Gastroesophageal sphincter (tissue), 4 donors: Measurements from ENCODE around the gene GRK1. TPM values are rescaled to one million over a fixed set of nuclear protein-coding genes. Genes with fewer than 3 reads are reported as not detected.
"Not testable (repeated sequence)": the region's sequence is repeated elsewhere in the genome, so short reads cannot be mapped to it uniquely, and the experiment has no call there.

Experiments
- ATAC-seq: fragments of 150-250 bp; one replicate; pipeline ENCODE4 v1.9.1; 2016; ENCODE audit warnings: mild to moderate bottlenecking, moderate library complexity
- H3K27ac ChIP-seq, 4 donors: fragments of 200-600 bp; sonication (generic) in 3 of 4; 1 replicate in 3 of 4; 2 replicates in 1 of 4; pipeline ENCODE4 v1.5.1; 2016 to 2019
- H3K27me3 ChIP-seq: fragments of 200-600 bp; sonication (generic); one replicate; pipeline ENCODE4 v1.5.1; 2019
- H3K36me3 ChIP-seq, 2 donors: fragments of 200-600 bp; sonication (generic); one replicate each; pipeline ENCODE4 v1.5.1; 2019; ENCODE audit warnings: control low read depth in 1 of 2
- H3K4me1 ChIP-seq, 3 donors: fragments of 200-600 bp; sonication (generic); 1 replicate in 2 of 3; 2 replicates in 1 of 3; pipeline ENCODE4 v1.5.1; 2016 to 2019; ENCODE audit warnings: control low read depth in 2 of 3
- H3K4me3 ChIP-seq, 2 donors: fragments of 200-600 bp; sonication (generic); one replicate each; pipeline ENCODE4 v1.5.1; 2019; ENCODE audit warnings: mild to moderate bottlenecking in 1 of 2, moderate library complexity in 1 of 2
- H3K9me3 ChIP-seq, 3 donors: fragments of 200-600 bp; sonication (generic); one replicate each; pipeline ENCODE4 v1.5.1; 2017 to 2019; ENCODE audit warnings: control low read depth in 2 of 3
- CTCF ChIP-seq, 4 experiments: fragments of 200-600 bp in 2 of 4; fragments of 450-650 bp in 2 of 4; sonication (generic) in 1 of 4; IDR thresholded peaks; one replicate each; pipeline ENCODE4 v1.5.1; 2017 to 2019; ENCODE audit warnings: antibody characterized with exemption in 4 of 4, mild to moderate bottlenecking in 2 of 4, moderate library complexity in 2 of 4
- EP300 ChIP-seq: sonication (generic); formaldehyde crosslinking; IDR thresholded peaks from one replicate; pipeline ENCODE4 v1.6.1; 2017; ENCODE audit warnings: antibody characterized with exemption, mild to moderate bottlenecking
- POLR2A ChIP-seq, 2 donors: fragments of 450-650 bp; IDR thresholded peaks; one replicate each; pipeline ENCODE4 v1.6.1; 2017; ENCODE audit warnings: antibody characterized with exemption in 2 of 2, mild to moderate bottlenecking in 2 of 2, moderate library complexity in 1 of 2
- POLR2AphosphoS5 ChIP-seq: sonication (generic); formaldehyde crosslinking; IDR thresholded peaks from one replicate; pipeline ENCODE4 v1.6.1; 2017; ENCODE audit warnings: antibody characterized with exemption
- WGBS, 2 donors: methylation state at CpG; one replicate each; pipeline ENCODE4 v1.1.5; 2018; ENCODE audit warnings: low coverage in 1 of 2; 5-methylcytosine and 5-hydroxymethylcytosine counted together
- total RNA-seq, 4 donors: library from RNA; depleted of rRNA; stranded (reverse); fragments of >200 nt; gene quantifications; one replicate each; pipeline ENCODE4 v1.1.0, GENCODE V29; 2016

The GRK1 gene
- total RNA-seq, 4 donors from 2014 or later, result 0.15 TPM; not detected in 3

GRCh38 chr13:113624235-113624587 is 42.8 kb upstream of the GRK1 start:
- ATAC-seq, result no peak
- TF ChIP-seq POLR2A (IDR thresholded peaks at IDR 0.05) (no peak), CTCF (IDR thresholded peaks at IDR 0.05) (no peak), EP300 (no peak), POLR2AphosphoS5 (no peak)
- 75 to 95% methylated on average over 3 to 4 of the region's 9 CpGs for WGBS, 2 donors

GRCh38 chr13:113624640-113625304 is 42.2 kb upstream of the GRK1 start:
- not testable (repeated sequence) for H3K4me1 ChIP-seq, ATAC-seq, H3K27me3 ChIP-seq, H3K9me3 ChIP-seq, H3K27ac ChIP-seq, H3K4me3 ChIP-seq
- peaks cover 0 to 47% of the 10 kb centered on the region in 2 donors for H3K36me3 ChIP-seq
- WGBS, 2 donors, result 82 to 87% methylated on average over 13 of the region's 14 CpGs

More at GRCh38 chr13:113624235-113624587, 42.8 kb upstream of the GRK1 start:
- no peaks in the 10 kb centered on the region for H3K4me1 ChIP-seq
- H3K4me3 ChIP-seq, result no peak overlapping the region
- no peaks in the 10 kb centered on the region for H3K27me3 ChIP-seq
- H3K9me3 ChIP-seq, result no peaks in the 10 kb centered on the region
- no peak overlapping the region for H3K27ac ChIP-seq
- H3K36me3 ChIP-seq, result peaks cover 0 to 41% of the 10 kb centered on the region in 2 donors

GRCh38 chr13:113625965-113626721 is 40.9 kb upstream of the GRK1 start:
- ATAC-seq, result no peak
- 57 to 84% methylated on average over 2 to 14 of the region's 24 CpGs for WGBS, 2 donors

GRCh38 chr13:113627136-113627535 is 39.9 kb upstream of the GRK1 start:
- no peak for ATAC-seq
- H3K36me3 ChIP-seq, result peaks cover 0 to 65% of the 10 kb centered on the region in 2 donors
- H3K27me3 ChIP-seq, result no peaks in the 10 kb centered on the region
- TF ChIP-seq POLR2A (IDR thresholded peaks at IDR 0.05), result no peak
- TF ChIP-seq POLR2AphosphoS5, result no peak
- no peak for TF ChIP-seq CTCF (IDR thresholded peaks at IDR 0.05)
- no peak for TF ChIP-seq EP300
- no peaks in the 10 kb centered on the region for H3K9me3 ChIP-seq
- 93% methylated on average over 3 of the region's 16 CpGs; no CpG with 5 or more reads in 1 of the 2 donors for WGBS, 2 donors
- no peak overlapping the region for H3K27ac ChIP-seq
- H3K4me1 ChIP-seq, result no peaks in the 10 kb centered on the region
- no peak overlapping the region for H3K4me3 ChIP-seq

More at GRCh38 chr13:113625965-113626721, 40.9 kb upstream of the GRK1 start:
- H3K36me3 ChIP-seq, result peaks cover 0 to 55% of the 10 kb centered on the region in 2 donors
- H3K9me3 ChIP-seq, result no peaks in the 10 kb centered on the region
- H3K27ac ChIP-seq, result no peak overlapping the region
- no peaks in the 10 kb centered on the region for H3K27me3 ChIP-seq
- TF ChIP-seq CTCF (IDR thresholded peaks at IDR 0.05), result no peak
- H3K4me1 ChIP-seq, result no peaks in the 10 kb centered on the region
- no peak overlapping the region for H3K4me3 ChIP-seq

- no peak for TF ChIP-seq POLR2A (IDR thresholded peaks at IDR 0.05)
- TF ChIP-seq POLR2AphosphoS5, result no peak
- TF ChIP-seq EP300, result no peak
- no peak for TF ChIP-seq CTCF (IDR thresholded peaks at IDR 0.05)
- Histone ChIP-seq H3K27ac (no peak overlapping the region), H3K27me3 (no peaks in the 10 kb centered on the region), H3K4me1 (no peaks in the 10 kb centered on the region), H3K4me3 (no peak overlapping the region), H3K9me3 (no peaks in the 10 kb centered on the region), H3K36me3 (peaks cover 0 to 67% of the 10 kb centered on the region in 2 donors)
- no peak for ATAC-seq
- WGBS, 2 donors, result 75 to 100% methylated on average over 1 to 4 of the region's 30 CpGs
These were observed 38.4 kb upstream of the GRK1 start for GRCh38 chr13:113628291-113629270.
